HepG2 (cell line): ENCODE measurements around the gene SYP. TPM values are rescaled to one million over a fixed set of nuclear protein-coding genes. Genes with fewer than 3 reads are reported as not detected.

Experiments used
- ARNT2 ChIP-seq: sonication (generic); formaldehyde crosslinking; IDR thresholded peaks from 2 replicates; pipeline ENCODE4 v1.8.0; 2022; ENCODE audit warnings: mild to moderate bottlenecking, low read depth, missing genetic modification reagents, moderate library complexity
- CHD2 ChIP-seq: IDR thresholded peaks from 2 replicates; pipeline ENCODE4 v1.6.1; 2011; ENCODE audit warnings: low read depth, low read length, improper control_type of control experiment
- CREBL2 ChIP-seq: sonication (generic); formaldehyde crosslinking; IDR thresholded peaks from 2 replicates; pipeline ENCODE4 v1.8.1; 2023; ENCODE audit warnings: missing genetic modification reagents, mild to moderate bottlenecking, borderline replicate concordance
- HNF1A ChIP-seq, 2 experiments: sonication (generic) in 1 of 2; formaldehyde crosslinking in 1 of 2; IDR thresholded peaks; 2 replicates each; pipeline versions ENCODE4 v1.4.0 to v1.6.1; 2016 to 2020; ENCODE audit warnings: borderline replicate concordance in 1 of 2, low read depth in 1 of 2, mild to moderate bottlenecking in 1 of 2, missing genetic modification reagents in 1 of 2
- HOMEZ ChIP-seq: IDR thresholded peaks from 2 replicates; pipeline ENCODE4 v1.6.1; 2016; ENCODE audit warnings: low read depth
- PBX2 ChIP-seq: IDR thresholded peaks from 2 replicates; pipeline ENCODE4 v1.6.1; 2016; ENCODE audit warnings: control low read depth
- PHF20 ChIP-seq: sonication (generic); formaldehyde crosslinking; IDR thresholded peaks from 2 replicates; pipeline ENCODE4 v1.5.0; 2020; ENCODE audit warnings: mild to moderate bottlenecking, missing genetic modification reagents
- RFX5 ChIP-seq: IDR thresholded peaks from 2 replicates; pipeline ENCODE4 v1.6.1; 2011; ENCODE audit warnings: low read depth, low read length, improper control_type of control experiment
- SALL2 ChIP-seq: sonication (generic); formaldehyde crosslinking; IDR thresholded peaks from 2 replicates; pipeline ENCODE4 v1.8.1; 2023; ENCODE audit warnings: mild to moderate bottlenecking, missing genetic modification reagents, inconsistent platforms
- SP4 ChIP-seq: sonication (generic); formaldehyde crosslinking; IDR thresholded peaks from 2 replicates; pipeline ENCODE4 v1.8.1; 2023; ENCODE audit warnings: mild to moderate bottlenecking, missing genetic modification reagents
- SRSF1 ChIP-seq: fragments of 200-400 bp; formaldehyde crosslinking; optimal IDR thresholded peaks from 2 replicates; pipeline ENCODE3; 2017; ENCODE audit warnings: mild to moderate bottlenecking, low read depth, low read length, moderate library complexity
- STAT5B ChIP-seq: sonication (generic); formaldehyde crosslinking; IDR thresholded peaks from 2 replicates; pipeline ENCODE4 v1.4.0; 2020; ENCODE audit warnings: missing genetic modification reagents
- TP53 ChIP-seq: sonication (generic); formaldehyde crosslinking; conservative IDR thresholded peaks from 2 replicates; pipeline ENCODE4 v1.4.0; 2020; ENCODE audit warnings: missing genetic modification reagents
- ZNF3 ChIP-seq: IDR thresholded peaks from 2 replicates; pipeline ENCODE4 v1.7.0; 2017; ENCODE audit warnings: inconsistent platforms
- ZNF331 ChIP-seq: sonication (generic); formaldehyde crosslinking; IDR thresholded peaks from 2 replicates; pipeline ENCODE4 v1.4.0; 2020; ENCODE audit warnings: missing genetic modification reagents
- ZNF430 ChIP-seq: sonication (generic); formaldehyde crosslinking; IDR thresholded peaks from 2 replicates; pipeline ENCODE4 v1.9.0; 2021; ENCODE audit warnings: mild to moderate bottlenecking, missing genetic modification reagents
- ZNF547 ChIP-seq: sonication (generic); formaldehyde crosslinking; IDR thresholded peaks from 2 replicates; pipeline ENCODE4 v1.5.1; 2020; ENCODE audit warnings: mild to moderate bottlenecking, missing genetic modification reagents
- ZNF576 ChIP-seq: sonication (generic); formaldehyde crosslinking; IDR thresholded peaks from 2 replicates; pipeline ENCODE4 v1.4.0; 2020; ENCODE audit warnings: mild to moderate bottlenecking, missing genetic modification reagents
- ZNF616 ChIP-seq: sonication (generic); formaldehyde crosslinking; IDR thresholded peaks from 2 replicates; pipeline ENCODE4 v1.5.0; 2020; ENCODE audit warnings: low read depth, mild to moderate bottlenecking, missing genetic modification reagents
- ZNF7 ChIP-seq: IDR thresholded peaks from 2 replicates; pipeline ENCODE4 v1.6.1; 2016; ENCODE audit warnings: missing biosample characterization, missing genetic modification reagents
- ZNF761 ChIP-seq: sonication (generic); formaldehyde crosslinking; conservative IDR thresholded peaks from 2 replicates; pipeline ENCODE4 v1.4.0; 2020; ENCODE audit warnings: mild to moderate bottlenecking, missing genetic modification reagents
- ZNF780A ChIP-seq: sonication (generic); formaldehyde crosslinking; IDR thresholded peaks from 2 replicates; pipeline ENCODE4 v1.8.0; 2022; ENCODE audit warnings: mild to moderate bottlenecking, missing genetic modification reagents, moderate library complexity
- ZNF850 ChIP-seq: sonication (generic); formaldehyde crosslinking; conservative IDR thresholded peaks from 2 replicates; pipeline ENCODE4 v1.9.0; 2021; ENCODE audit warnings: mild to moderate bottlenecking, missing genetic modification reagents
- ZZZ3 ChIP-seq: sonication (generic); formaldehyde crosslinking; IDR thresholded peaks from 2 replicates; pipeline ENCODE4 v1.4.0; 2020; ENCODE audit warnings: missing genetic modification reagents, mild to moderate bottlenecking, borderline replicate concordance
- polyA plus RNA-seq, 8 experiments: library from polyadenylated mRNA; depleted of rRNA in 3 of 8; stranded (reverse) in 7 of 8; unstranded in 1 of 8; fragments of >200 nt; fragmentation: Illumina TruSeq in 4 of 8; extraction: Trizol in 4 of 8; gene quantifications; 2 replicates each; pipeline versions ENCODE4 v1.2.1 to v1.2.3, GENCODE V29; 2011 to 2016; ENCODE audit warnings: low read depth in 4 of 8, missing spikeins in 1 of 8, mixed read lengths in 1 of 8; ENCODE audit not compliant: insufficient read depth in 1 of 8
- total RNA-seq, 5 experiments: library from RNA; depleted of rRNA; stranded (reverse); fragments of >200 nt; fragmentation: Illumina TruSeq; extraction: Trizol; gene quantifications; 2 replicates each; pipeline ENCODE4 v1.2.3, GENCODE V29; 2016; ENCODE audit warnings: low read depth in 1 of 5

The SYP gene
- total and polyA plus RNA-seq, 2 of the 13 experiments (the other 11 are each of a cell fraction or from before 2014, with no cell fraction given), result 2.0 to 2.5 TPM

GRCh38 chrX:49190821-49191573 lies 9.0 kb downstream of the SYP start (continued):
- TF ChIP-seq ZNF761, result no peak
- TF ChIP-seq TP53, result no peak
- TF ChIP-seq ZNF616 (CRISPR knock-in tag), result no peak
- TF ChIP-seq PHF20 (CRISPR knock-in tag), result peak; percentile 69
- TF ChIP-seq SRSF1, result no peak
- no peak for TF ChIP-seq RFX5
- TF ChIP-seq ZNF780A (CRISPR knock-in tag), result peak; percentile 48; the same call in 1 of the 2 replicates
- no peak for TF ChIP-seq ZZZ3 (CRISPR knock-in tag)
- peak; percentile 91 for TF ChIP-seq PBX2
- TF ChIP-seq ZNF576 (CRISPR knock-in tag), result no peak
- no peak for TF ChIP-seq ZNF850 (CRISPR knock-in tag)
- no peak for TF ChIP-seq HOMEZ
- TF ChIP-seq CREBL2, result no peak
- TF ChIP-seq ZNF331, result 0 out of 2 replicates have a peak, but pooled peaks have one; percentile 9
- TF ChIP-seq ARNT2 (CRISPR knock-in tag), result no peak
- no peak for TF ChIP-seq ZNF7 (CRISPR knock-in tag)
- TF ChIP-seq ZNF430 (CRISPR knock-in tag), result no peak
- no peak for TF ChIP-seq ZNF3 (CRISPR knock-in tag)
- TF ChIP-seq STAT5B (CRISPR knock-in tag), result no peak
- no peak for TF ChIP-seq HNF1A (IDR thresholded peaks at IDR 0.05; ENCODE audit: low read depth)
- TF ChIP-seq HNF1A (CRISPR knock-in tag; IDR thresholded peaks at IDR 0.05; ENCODE audit: borderline replicate concordance), result no peak
- peak; percentile 20; the same call in 1 of the 2 replicates for TF ChIP-seq SP4
- TF ChIP-seq ZNF547 (CRISPR knock-in tag), result no peak
- TF ChIP-seq CHD2, result peak; percentile 64; the same call in 1 of the 2 replicates
- no peak for TF ChIP-seq SALL2
